ENCODE results near the gene AGO4.

AGO4 gene

GRCh38 chr1:35850051-35850450 lies 42.2 kb downstream of the AGO4 start:
- H3F3A ChIP-seq (ENCODE audit: insufficient read depth, low read length) = no peaks in the 10 kb centered on the region
- TF ChIP-seq EZH2phosphoT487 (IDR thresholded peaks at IDR 0.05; ENCODE audit: low read length) (no peak), CTCF (IDR thresholded peaks at IDR 0.05; ENCODE audit: low read length) (no peak), EZH2 (optimal IDR thresholded peaks at IDR 0.05; ENCODE audit: low read depth, low read length) (no peak)
- H3K27me3 ChIP-seq (replicated peaks; ENCODE audit: insufficient read depth, low read length) = no peaks in the 10 kb centered on the region
- H3K4me3 ChIP-seq (ENCODE audit: low read length) = no peak overlapping the region
- H3K4me2 ChIP-seq (ENCODE audit: low read depth, low read length) = no peak overlapping the region
- H4K20me1 ChIP-seq (ENCODE audit: insufficient read depth, low read length) = no peaks in the 10 kb centered on the region
- no peaks in the 10 kb centered on the region for H3K9me3 ChIP-seq (replicated peaks; ENCODE audit: insufficient read depth, low read length)
- H3K36me3 ChIP-seq (replicated peaks; ENCODE audit: insufficient read depth, low read length) = no peaks in the 10 kb centered on the region
- H3K9me2 ChIP-seq (replicated peaks; ENCODE audit: insufficient read depth, low read length) = no peaks in the 10 kb centered on the region
- H3K27ac ChIP-seq (ENCODE audit: low read length) = no peak overlapping the region
- H3K9ac ChIP-seq (ENCODE audit: low read length) = no peak overlapping the region
- no peaks in the 10 kb centered on the region for H3K4me1 ChIP-seq (ENCODE audit: low read length)
- H3K79me2 ChIP-seq (ENCODE audit: low read length) = no peaks in the 10 kb centered on the region
- DNase-seq = no peak
- no peak overlapping the region for H2AFZ ChIP-seq (ENCODE audit: low read length)

GRCh38 chr1:35850716-35851115 lies 42.9 kb downstream of the AGO4 start:
- H3K79me2 ChIP-seq (ENCODE audit: low read length) = no peaks in the 10 kb centered on the region
- no peak for DNase-seq
- H3K4me3 ChIP-seq (ENCODE audit: low read length) = no peak overlapping the region
- H3K4me2 ChIP-seq (ENCODE audit: low read depth, low read length) = no peak overlapping the region
- H3K36me3 ChIP-seq (replicated peaks; ENCODE audit: insufficient read depth, low read length) = no peaks in the 10 kb centered on the region
- no peak overlapping the region for H3K9ac ChIP-seq (ENCODE audit: low read length)
- no peaks in the 10 kb centered on the region for H3K27me3 ChIP-seq (replicated peaks; ENCODE audit: insufficient read depth, low read length)
- no peak overlapping the region for H2AFZ ChIP-seq (ENCODE audit: low read length)
- H3K9me3 ChIP-seq (replicated peaks; ENCODE audit: insufficient read depth, low read length) = no peaks in the 10 kb centered on the region
- no peaks in the 10 kb centered on the region for H3F3A ChIP-seq (ENCODE audit: insufficient read depth, low read length)
- no peaks in the 10 kb centered on the region for H3K4me1 ChIP-seq (ENCODE audit: low read length)
- no peak overlapping the region for H3K27ac ChIP-seq (ENCODE audit: low read length)
- H4K20me1 ChIP-seq (ENCODE audit: insufficient read depth, low read length) = no peaks in the 10 kb centered on the region
- no peaks in the 10 kb centered on the region for H3K9me2 ChIP-seq (replicated peaks; ENCODE audit: insufficient read depth, low read length)
- no peak for TF ChIP-seq EZH2 (optimal IDR thresholded peaks at IDR 0.05; ENCODE audit: low read depth, low read length)
- no peak for TF ChIP-seq EZH2phosphoT487 (IDR thresholded peaks at IDR 0.05; ENCODE audit: low read length)
- no peak for TF ChIP-seq CTCF (IDR thresholded peaks at IDR 0.05; ENCODE audit: low read length)

GRCh38 chr1:35851132-35851869 lies 43.5 kb downstream of the AGO4 start:
- Histone ChIP-seq H3K9me3 (replicated peaks; ENCODE audit: insufficient read depth, low read length) (no peaks in the 10 kb centered on the region), H3K4me2 (ENCODE audit: low read depth, low read length) (no peak overlapping the region), H3K79me2 (ENCODE audit: low read length) (no peaks in the 10 kb centered on the region), H3K4me3 (ENCODE audit: low read length) (no peak overlapping the region), H3K27ac (ENCODE audit: low read length) (no peak overlapping the region), H3F3A (ENCODE audit: insufficient read depth, low read length) (no peaks in the 10 kb centered on the region), H3K9me2 (replicated peaks; ENCODE audit: insufficient read depth, low read length) (no peaks in the 10 kb centered on the region), H2AFZ (ENCODE audit: low read length) (no peak overlapping the region), H3K27me3 (replicated peaks; ENCODE audit: insufficient read depth, low read length) (no peaks in the 10 kb centered on the region), H3K4me1 (ENCODE audit: low read length) (no peaks in the 10 kb centered on the region), H4K20me1 (ENCODE audit: insufficient read depth, low read length) (no peaks in the 10 kb centered on the region), H3K9ac (ENCODE audit: low read length) (no peak overlapping the region), H3K36me3 (replicated peaks; ENCODE audit: insufficient read depth, low read length) (no peaks in the 10 kb centered on the region)
- TF ChIP-seq EZH2 (optimal IDR thresholded peaks at IDR 0.05; ENCODE audit: low read depth, low read length) (no peak), CTCF (IDR thresholded peaks at IDR 0.05; ENCODE audit: low read length) (no peak), EZH2phosphoT487 (IDR thresholded peaks at IDR 0.05; ENCODE audit: low read length) (no peak)
- DNase-seq = no peak
